ENCODE data around the gene DDX56. TPM values are rescaled to one million over a fixed set of nuclear protein-coding genes. Genes with fewer than 3 reads are reported as not detected.

The DDX56 gene
- total RNA-seq, 1 experiment from 2014 or later = 120 TPM

DNA sequence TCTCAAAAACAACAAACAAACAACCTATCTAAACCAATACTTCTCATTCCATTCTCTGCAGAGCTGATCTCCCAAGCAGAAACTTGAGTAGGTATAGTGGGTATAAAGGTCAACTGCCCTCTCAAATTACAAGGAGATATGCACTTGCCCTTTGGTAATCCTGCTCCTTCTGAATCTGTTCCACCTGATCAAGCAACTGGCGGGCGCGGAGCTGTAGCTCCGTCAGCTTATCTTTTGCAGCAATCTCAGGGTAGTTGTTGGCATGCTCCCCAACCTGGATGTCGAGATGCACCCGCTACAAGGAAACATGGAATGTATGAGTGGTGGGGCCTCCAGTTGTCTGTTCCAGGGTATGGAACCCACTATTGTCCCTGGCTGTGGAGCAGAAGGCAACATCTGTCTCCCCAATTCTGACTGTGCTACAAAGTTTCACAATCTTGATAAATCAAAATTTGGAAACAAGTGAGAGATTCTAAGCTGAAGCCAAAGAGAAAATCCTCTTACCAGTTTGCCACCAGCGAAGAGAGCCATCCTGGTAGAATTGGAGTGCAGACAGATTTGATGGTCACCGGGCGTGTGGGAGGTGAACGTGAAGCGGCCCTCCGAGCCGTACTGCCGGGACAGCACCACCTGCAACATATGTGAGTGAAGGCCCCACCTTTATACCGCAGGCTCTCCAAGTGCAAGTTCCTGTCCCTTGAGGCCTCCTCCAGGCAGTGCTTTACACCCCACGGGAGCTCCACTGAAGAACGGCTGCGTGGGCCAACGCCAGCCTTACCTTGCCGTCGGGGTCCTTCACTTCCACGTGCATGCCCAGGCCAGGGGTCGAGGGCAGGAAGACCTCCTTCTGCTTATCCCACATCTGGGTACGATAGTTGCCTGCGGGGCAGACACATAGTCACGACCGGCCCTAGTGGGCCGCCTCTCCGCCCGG is 7.5 kb upstream of the DDX56 start:
- H4K8ac ChIP-seq (replicated peaks; ENCODE audit: insufficient read length, low read depth, low read length) = no peak overlapping the region
- H3K79me2 ChIP-seq (ENCODE audit: insufficient read depth, low read length) = peaks cover 2% of the 10 kb centered on the region; the same call in 1 of the 2 replicates
- H2BK5ac ChIP-seq (ENCODE audit: insufficient read length, low read length) = no peak overlapping the region
- DNase-seq = no peak
- H2BK20ac ChIP-seq (ENCODE audit: low read depth, low read length, poor library complexity, severe bottlenecking) = no peak overlapping the region
- no CpG with 5 or more reads among the region's 30 CpGs for WGBS (ENCODE audit: extremely low coverage, insufficient read length, low lambda C conversion rate)
- H2BK15ac ChIP-seq (ENCODE audit: low read depth, low read length) = no peak overlapping the region
- H3K4me3 Mint-ChIP-seq = peak overlapping the region; percentile 83 to 91
- peaks cover 19 to 32% (median 30%) of the 10 kb centered on the region in 3 experiments; a peak in 6 of 7 replicates for H3K36me3 Mint-ChIP-seq (ENCODE audit: insufficient read depth in 1 of 3, low read depth in 3 of 3)
- peak overlapping the region; percentile 55 for H3K14ac ChIP-seq (ENCODE audit: insufficient read depth, low read length)
- H2AK5ac ChIP-seq (ENCODE audit: insufficient read length, low read length) = no peak overlapping the region
- H4K91ac ChIP-seq (ENCODE audit: insufficient read length, low read depth, low read length) = no peak overlapping the region
- TF ChIP-seq, protein P1, sequence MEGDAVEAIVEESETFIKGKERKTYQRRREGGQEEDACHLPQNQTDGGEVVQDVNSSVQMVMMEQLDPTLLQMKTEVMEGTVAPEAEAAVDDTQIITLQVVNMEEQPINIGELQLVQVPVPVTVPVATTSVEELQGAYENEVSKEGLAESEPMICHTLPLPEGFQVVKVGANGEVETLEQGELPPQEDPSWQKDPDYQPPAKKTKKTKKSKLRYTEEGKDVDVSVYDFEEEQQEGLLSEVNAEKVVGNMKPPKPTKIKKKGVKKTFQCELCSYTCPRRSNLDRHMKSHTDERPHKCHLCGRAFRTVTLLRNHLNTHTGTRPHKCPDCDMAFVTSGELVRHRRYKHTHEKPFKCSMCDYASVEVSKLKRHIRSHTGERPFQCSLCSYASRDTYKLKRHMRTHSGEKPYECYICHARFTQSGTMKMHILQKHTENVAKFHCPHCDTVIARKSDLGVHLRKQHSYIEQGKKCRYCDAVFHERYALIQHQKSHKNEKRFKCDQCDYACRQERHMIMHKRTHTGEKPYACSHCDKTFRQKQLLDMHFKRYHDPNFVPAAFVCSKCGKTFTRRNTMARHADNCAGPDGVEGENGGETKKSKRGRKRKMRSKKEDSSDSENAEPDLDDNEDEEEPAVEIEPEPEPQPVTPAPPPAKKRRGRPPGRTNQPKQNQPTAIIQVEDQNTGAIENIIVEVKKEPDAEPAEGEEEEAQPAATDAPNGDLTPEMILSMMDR (conservative IDR thresholded peaks at IDR 0.05) = no peak
- no peak overlapping the region for H3T11ph ChIP-seq (ENCODE audit: low read length)
- H3K27me3 ChIP-seq (ENCODE audit: insufficient read depth, low read length) = no peaks in the 10 kb centered on the region
- peaks cover 6% of the 10 kb centered on the region for H3K23me2 ChIP-seq (ENCODE audit: insufficient read length, low read depth, low read length, poor library complexity, severe bottlenecking)
- no peaks in the 10 kb centered on the region; the same call in none of the 2 replicates for H3K27me3 Mint-ChIP-seq (ENCODE audit: low read depth)
- no peak overlapping the region for H3K27ac ChIP-seq (ENCODE audit: insufficient read length, low read depth, low read length)
- no peak overlapping the region for H3K56ac ChIP-seq (ENCODE audit: insufficient read length, low read depth, low read length)
- no peak overlapping the region for H3K18ac ChIP-seq (ENCODE audit: insufficient read length, low read depth, low read length)
- peaks cover 9 to 13% of the 10 kb centered on the region in 2 experiments for H3K4me1 Mint-ChIP-seq
- H3K27ac Mint-ChIP-seq = peak overlapping the region in 2 of 3 experiments; percentile 49 to 61; a peak in 1 of 7 replicates
- H4K20me1 ChIP-seq (ENCODE audit: control insufficient read depth, insufficient read depth, insufficient read length) = no peaks in the 10 kb centered on the region
- H3K4me1 ChIP-seq (ENCODE audit: insufficient read depth, low read length) = peaks cover 4% of the 10 kb centered on the region; the same call in 1 of the 2 replicates
- H2AFZ ChIP-seq (ENCODE audit: low read length) = no peak overlapping the region
- peak overlapping the region; percentile 78 for H3K9ac ChIP-seq (ENCODE audit: extremely low read depth, insufficient read length, low read length)
- H3K79me1 ChIP-seq (ENCODE audit: insufficient read depth, low read depth, low read length, poor library complexity, severe bottlenecking) = no peaks in the 10 kb centered on the region
- H3K4ac ChIP-seq (ENCODE audit: low read depth, low read length) = no peak overlapping the region
- H3K9me3 ChIP-seq (ENCODE audit: control insufficient read depth, low read depth, low read length) = no peaks in the 10 kb centered on the region
- H2BK120ac ChIP-seq (ENCODE audit: low read depth, low read length, poor library complexity, severe bottlenecking) = no peak overlapping the region
- H2BK12ac ChIP-seq (ENCODE audit: insufficient read length, low read depth, low read length) = no peak overlapping the region
- no peak overlapping the region for H3K23ac ChIP-seq (ENCODE audit: insufficient read length, low read depth, low read length)
- H4K5ac ChIP-seq (ENCODE audit: insufficient read length, low read depth, low read length) = no peak overlapping the region
- H3K9me3 Mint-ChIP-seq = no peaks in the 10 kb centered on the region
- peak overlapping the region; percentile 81 for H3K4me2 ChIP-seq (ENCODE audit: insufficient read depth, insufficient read length, low read length)
